Stimulated activated CD8-positive, alpha-beta memory T cell treated with anti-CD3 and anti-CD28 coated beads, Interleukin-12 subunit alpha, Interleukin-12 subunit beta, amount 100 ng/mL, for 24 hours (primary cell): ENCODE data around the gene TOX2.

Experiments used
- DNase-seq: peaks from one replicate; pipeline ENCODE4 v3.0.0-alpha.2; 2020; ENCODE audit errors: extremely low read depth

Gene TOX2

GRCh38 chr20:43914311-43915210 is at the start of gene TOX2:
TOX2 (plus strand) TSS chr20:43914852; CDS start chr20:43914892, 40 bp downstream.
- no peak for DNase-seq

GRCh38 chr20:43868091-43868490 is 46.6 kb upstream of the TOX2 start:
- DNase-seq, result no peak

GRCh38 chr20:43870484-43870883 is 44.2 kb upstream of the TOX2 start:
- no peak for DNase-seq

- no peak for DNase-seq
Observed at GRCh38 chr20:43878776-43879175, 35.9 kb upstream of the TOX2 start.

- no peak for DNase-seq
Observed at GRCh38 chr20:43893930-43894329, 20.7 kb upstream of the TOX2 start.

- no peak for DNase-seq
Observed at GRCh38 chr20:43894491-43894890, 20.2 kb upstream of the TOX2 start.

GRCh38 chr20:43895235-43895634 is 19.4 kb upstream of the TOX2 start:
- DNase-seq, result no peak

GRCh38 chr20:43899274-43900120 is 15.2 kb upstream of the TOX2 start:
- no peak for DNase-seq

- no peak for DNase-seq
Observed at GRCh38 chr20:43900121-43900466, 14.6 kb upstream of the TOX2 start.

GRCh38 chr20:43900496-43900895 is 14.2 kb upstream of the TOX2 start:
- no peak for DNase-seq

GRCh38 chr20:43901296-43901695 is 13.4 kb upstream of the TOX2 start:
- no peak for DNase-seq

- no peak for DNase-seq
Observed at GRCh38 chr20:43903953-43904826, 10.5 kb upstream of the TOX2 start.

- no peak for DNase-seq
Observed at GRCh38 chr20:43904827-43905177, 9.8 kb upstream of the TOX2 start.

- DNase-seq, result no peak
Observed at GRCh38 chr20:43906505-43907034, 8.1 kb upstream of the TOX2 start.

- no peak for DNase-seq
Observed at GRCh38 chr20:43909211-43909610, 5.4 kb upstream of the TOX2 start.

- DNase-seq, result no peak
Observed at GRCh38 chr20:43909720-43910119, 4.9 kb upstream of the TOX2 start.

GRCh38 chr20:43910564-43910963 is 4.1 kb upstream of the TOX2 start:
- no peak for DNase-seq

GRCh38 chr20:43911066-43911465 is 3.6 kb upstream of the TOX2 start:
- no peak for DNase-seq

GRCh38 chr20:43913291-43914025 is 1.2 kb upstream of the TOX2 start:
- DNase-seq, result no peak

GRCh38 chr20:43915211-43916072 is 790 bp downstream of the TOX2 start:
- DNase-seq, result no peak
